Inflammatory macrophage (primary cell): ENCODE results near the gene DGKI.

Experiments
- DNase-seq, 2 donors: peaks; one replicate each; pipeline ENCODE4 v3.0.0-alpha.2; 2020 to 2022

Gene DGKI

DNA sequence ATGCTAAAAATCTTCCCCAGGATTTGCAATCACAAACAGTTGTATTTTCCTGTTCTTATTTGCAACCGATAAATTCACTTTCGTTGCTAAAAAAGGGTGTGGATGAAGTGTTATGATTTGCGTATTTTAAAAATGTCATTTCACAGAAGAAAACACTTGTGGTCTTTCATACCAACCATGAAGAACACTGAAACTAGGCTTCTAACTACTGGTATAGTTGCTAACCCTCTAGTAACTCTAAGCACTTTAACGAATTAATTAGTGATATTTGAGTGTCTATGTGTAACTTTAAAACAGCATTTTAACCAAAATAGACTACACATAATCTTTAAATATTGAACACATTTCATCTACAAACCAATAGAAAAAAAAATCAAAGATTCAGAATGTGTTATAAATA lies 315.1 kb downstream of the DGKI start:
- no peak for DNase-seq

DNA sequence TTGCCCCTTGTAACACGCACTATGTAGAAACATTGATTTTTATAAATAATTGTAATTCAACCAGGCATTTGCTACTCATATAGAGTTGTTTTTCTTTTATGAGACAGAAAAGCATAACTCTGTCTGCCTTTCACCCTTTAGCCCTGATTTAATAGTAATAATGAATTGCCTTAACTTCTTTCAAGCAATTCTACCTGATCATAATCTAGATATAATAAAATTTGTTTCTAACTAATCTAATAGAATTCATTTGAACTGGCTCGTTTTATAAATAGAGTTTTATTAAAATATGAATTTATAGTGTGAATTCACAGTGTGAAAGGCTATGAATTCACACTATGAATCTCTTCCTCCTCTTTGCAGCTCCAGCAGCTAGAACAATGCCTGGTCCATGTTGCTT lies 319.1 kb downstream of the DGKI start:
- no peak for DNase-seq

DNA sequence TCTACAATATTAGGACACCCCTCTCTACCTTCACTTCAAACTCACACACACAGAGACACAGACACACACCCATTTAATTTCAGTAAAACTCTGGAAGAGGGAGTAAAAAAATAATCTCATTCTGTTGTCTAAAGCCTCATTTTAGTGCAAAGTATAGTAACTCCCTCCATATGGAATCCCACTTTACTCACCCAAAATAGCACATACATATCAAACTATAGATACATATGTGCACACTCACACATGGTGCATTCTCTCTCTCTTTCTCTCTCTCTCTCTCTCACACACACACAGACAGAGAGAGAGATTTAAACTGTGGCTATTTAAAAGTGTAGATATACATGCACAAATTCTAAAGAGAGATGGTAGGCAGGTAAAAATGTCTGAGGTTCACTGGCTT lies 323.6 kb downstream of the DGKI start:
- no peak for DNase-seq

DNA sequence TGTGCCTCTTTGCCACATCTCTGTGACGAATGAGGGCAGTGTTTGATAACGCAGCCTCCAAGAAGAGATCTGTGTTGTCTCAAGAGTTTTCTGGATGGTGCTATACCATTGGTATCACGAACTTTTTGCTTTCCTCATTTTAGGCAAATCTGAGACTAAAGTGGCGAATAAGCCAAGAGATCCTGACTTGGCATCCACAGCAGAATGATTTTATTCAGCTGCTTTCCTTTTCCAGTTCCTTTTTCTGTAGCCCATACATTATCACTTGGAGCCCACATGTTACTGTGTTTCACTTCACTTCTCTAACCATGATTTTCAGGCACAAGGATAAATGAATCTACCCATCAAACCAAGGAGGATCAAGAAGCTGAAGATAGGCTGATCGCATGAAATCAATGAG lies 325.3 kb downstream of the DGKI start:
- no peak for DNase-seq

DNA sequence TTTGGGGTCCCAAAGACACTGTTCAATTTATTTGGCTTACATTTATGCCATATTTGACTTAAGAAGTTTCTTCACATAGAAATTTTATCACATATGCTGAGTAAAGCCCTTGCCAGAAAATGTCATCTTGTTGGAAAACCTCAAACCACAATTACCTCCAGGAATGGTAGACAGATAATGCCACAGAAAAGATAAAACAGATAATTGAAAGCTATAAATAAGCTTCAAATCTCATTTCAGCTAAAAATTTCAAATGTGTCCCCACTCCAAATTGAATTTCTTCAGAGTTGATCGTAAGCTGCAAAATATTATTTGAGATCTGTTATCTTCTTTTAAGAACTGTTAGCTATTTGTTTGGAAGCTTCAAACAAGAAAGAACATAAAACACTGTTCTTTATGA lies 326.8 kb downstream of the DGKI start:
- DNase-seq: no peak

DNA sequence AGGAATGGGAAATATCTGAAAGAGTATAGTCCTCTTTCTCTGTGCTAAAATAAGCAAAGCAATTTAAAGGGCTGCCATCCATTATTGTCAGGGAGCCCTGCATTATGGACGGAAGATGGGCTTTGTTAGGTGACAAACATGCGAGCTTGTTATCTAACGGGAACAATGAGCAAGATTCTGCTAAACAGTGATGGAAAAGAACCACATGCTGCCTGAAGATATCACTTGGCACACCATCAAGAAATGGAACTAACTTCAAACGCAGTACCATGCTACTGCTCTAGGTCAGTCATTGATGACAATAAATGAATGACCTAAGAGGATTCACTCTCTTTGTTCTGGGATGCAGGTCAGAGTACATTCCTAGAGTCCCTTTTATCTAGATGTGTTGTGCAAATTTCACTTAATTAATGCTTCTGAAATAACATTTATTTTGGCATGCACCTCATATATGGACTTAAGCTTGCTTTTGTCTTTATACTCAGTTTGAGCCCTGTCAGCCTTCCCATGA lies 327.5 kb downstream of the DGKI start:
- no peak for DNase-seq

DNA sequence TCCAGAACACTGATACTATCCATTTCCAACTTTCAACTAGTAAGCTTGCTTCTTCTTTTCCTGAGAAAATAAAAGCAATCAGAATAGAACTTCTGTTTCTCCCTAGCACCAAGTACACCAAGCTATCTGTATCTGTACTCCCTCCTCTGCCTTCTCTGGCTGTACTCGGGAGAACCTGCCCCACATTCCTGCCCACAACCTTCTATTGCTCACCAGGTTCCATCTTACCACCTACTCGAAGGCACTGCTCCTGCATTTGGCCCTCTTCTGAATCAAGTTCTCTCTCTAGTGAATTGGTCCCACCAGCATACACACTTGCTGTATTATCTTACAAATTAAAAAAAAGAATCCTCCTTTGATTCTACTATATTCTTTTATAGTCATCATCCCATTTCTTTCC lies 333.7 kb downstream of the DGKI start:
- DNase-seq: no peak

DNA sequence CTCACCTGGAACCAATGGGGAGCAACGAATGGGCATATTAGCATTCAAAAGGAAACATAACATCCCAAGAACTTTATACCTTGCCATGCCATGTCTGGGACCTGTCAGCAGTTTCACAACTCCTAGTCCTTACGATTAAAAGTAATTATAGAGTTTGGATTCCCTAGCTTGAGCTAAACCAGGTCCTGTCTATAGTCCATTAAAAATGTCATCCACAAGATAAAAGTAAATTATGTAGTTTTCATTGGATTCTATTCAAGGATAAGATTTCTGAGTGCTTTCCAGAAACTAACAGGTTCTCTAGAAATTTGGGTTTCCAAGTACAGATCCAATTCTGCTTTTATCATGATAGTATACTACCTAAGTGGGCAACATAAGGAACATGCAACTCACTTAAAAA lies 339.7 kb downstream of the DGKI start:
- DNase-seq: no peak

DNA sequence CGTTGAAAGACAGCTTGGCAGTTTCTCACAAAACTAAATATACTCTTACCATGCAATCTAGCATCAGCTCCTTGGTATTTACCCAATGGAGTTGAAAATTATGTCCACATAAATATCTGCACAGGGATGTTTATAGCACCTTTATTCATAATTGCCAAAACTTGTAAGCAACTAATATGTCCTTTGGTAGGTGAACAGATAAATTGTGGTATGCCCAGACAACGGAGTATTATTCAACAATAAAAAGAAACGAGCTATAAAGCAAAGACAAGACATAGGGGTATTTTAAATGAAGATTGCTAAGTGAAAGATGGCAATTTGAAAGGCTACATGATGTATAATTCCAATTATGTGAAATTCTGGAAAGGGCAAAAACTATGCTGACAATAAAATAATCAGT lies 340.7 kb downstream of the DGKI start:
- no peak for DNase-seq

DNA sequence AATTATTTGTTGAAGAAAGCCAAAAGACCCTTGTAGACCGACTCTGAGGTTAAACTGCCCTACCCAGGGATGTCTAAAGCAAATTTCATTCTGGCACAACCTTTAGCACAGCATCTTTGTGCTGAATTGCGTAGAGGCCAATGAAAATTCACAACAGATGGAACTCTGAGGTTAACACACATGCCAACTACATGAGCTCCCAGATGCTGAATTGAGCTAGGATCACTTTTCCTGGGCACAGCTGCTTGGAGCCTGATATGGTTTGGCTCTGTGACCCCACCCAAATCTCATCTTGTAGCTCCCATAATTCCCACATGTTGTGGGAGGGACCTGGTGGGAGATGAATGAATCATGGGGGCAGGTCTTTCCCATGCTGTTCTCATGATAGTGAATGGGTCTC lies 345.2 kb downstream of the DGKI start:
- DNase-seq: no peak

DNA sequence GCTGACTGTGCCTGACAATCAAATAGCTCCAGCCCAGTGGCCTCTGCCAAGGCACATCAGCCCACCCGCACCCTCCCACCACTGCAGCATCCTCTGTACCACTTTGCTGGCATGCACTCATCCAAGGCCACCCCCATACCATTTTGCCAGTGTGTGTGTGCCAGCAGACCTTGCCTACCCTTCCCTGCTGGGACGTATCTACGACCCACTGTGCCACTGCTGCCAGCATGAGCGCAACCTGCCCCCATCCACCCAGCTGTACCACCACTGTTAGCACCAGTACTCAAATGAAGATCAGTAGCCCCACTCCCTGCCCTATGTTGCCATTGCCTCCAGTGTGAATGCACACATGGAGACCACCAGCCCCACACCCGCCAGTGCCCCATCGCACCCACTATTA lies 353.9 kb downstream of the DGKI start:
- no peak for DNase-seq

DNA sequence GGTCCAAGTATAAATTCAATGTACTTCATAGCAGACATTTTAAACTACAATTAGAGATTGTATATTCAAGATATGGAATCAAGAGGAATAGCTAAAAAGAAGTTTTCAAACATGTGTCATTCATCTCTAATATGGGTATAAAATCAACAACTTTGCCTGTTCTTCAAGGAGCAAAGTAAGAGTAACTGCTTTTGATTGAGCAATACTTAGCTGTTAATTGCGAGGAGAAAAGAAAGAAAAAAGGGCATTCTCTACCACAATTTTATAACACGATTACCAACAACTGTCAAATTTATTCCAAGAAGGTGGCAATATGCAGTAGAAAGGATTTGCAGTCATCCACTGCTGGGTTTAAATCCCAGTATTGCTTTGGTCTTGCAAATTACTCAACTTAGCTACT lies 356.9 kb downstream of the DGKI start:
- DNase-seq: no peak

DNA sequence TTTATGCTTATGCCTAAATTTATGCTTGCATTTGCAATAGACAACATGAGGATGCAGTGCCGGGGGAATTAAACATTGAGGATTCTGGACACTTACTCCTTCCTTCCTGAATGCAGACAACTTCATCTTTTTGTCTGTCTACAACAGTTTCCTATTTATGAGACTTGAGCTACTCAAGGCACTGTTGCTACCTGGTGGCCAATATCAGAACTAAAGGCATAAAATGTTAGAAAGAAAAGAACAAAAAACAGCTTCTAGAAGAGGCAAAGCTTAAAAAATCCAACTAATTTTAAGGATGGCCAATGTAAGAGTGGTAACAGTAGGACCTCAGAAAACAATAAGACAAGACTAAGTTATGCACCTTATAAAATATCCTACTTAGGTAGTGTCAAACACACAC lies 358.7 kb downstream of the DGKI start:
- DNase-seq: no peak

DNA sequence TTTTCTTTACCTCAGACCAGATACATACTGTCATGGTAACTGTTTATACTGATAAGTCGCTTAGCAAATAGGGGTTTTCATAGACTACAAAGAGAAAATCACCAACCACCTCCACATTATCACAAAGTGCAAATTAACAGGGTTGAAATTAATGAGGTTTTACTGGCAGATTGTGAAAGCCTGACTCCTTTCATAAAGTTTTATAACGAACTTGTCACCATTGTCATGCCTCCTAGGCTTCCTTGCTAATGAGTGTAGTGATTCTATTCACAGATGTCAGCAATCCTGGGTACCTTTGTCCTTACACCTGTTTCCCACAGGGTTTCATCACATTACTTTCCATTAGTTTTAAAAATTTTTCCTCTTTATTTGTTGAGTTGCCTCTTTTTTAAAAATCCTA lies 361.0 kb downstream of the DGKI start:
- DNase-seq: no peak

DNA sequence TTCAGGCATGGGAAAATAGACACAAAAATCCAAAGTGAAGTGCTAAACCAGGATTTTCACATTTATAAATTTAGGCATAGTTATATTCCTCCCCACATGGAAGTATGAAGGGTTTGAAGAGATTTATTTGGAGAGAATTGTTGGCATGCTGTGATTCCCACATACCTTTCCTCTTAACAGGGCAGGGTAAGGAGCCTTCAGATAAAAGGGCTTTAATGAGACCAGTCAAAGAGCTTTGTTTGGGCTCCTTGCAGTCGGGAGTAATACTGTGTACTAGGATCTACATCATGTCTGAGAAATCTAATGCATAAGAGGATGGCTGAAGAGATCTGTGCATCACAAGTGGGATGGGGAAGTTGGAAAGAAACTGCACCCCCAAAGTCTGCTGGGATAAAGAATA lies 362.4 kb downstream of the DGKI start:
- no peak for DNase-seq

DNA sequence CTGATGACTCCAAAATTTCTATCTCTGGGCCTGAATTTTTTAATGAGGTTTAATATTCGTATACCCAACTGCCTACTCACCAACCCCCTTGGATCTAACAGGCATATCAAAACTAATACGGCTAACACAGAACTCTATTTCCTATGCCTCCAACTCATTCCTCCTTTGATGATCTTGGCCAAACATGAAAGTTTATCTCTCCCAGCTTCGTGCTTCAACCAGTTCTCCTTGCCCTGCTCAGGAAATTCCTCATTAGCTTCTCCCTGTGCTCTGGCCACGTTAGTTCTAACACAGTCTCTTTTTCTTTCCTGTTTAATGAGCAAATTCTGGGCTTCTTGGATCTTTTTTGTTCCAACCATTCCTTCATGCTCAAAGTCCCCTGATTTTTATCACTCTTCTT lies 364.3 kb downstream of the DGKI start:
- no peak for DNase-seq

DNA sequence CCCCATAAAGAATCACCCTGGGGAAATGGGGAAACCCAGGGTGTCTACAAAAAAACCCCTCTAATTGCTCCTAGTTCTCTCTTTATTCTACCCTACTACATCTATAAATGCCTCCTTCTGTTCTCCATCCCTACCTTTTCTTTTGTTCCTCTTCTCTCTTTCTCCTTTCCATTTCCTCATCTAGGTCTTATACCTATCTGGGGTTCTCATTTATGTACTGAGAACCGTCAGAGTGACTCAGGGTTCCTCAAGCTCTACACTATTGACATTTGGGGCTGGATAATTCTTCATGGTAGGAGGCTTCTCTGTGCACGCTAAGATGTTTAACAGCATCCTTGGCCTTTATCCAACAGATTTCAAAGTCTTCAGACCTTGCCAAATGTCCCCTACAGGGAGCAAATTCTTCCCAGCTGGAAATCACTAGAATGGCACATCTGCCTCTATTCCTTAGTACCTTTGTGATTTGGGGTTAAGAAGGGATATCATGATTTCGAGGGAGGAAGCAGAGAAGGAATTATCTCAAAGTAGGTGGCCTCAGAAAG lies 365.9 kb downstream of the DGKI start:
- DNase-seq: no peak

DNA sequence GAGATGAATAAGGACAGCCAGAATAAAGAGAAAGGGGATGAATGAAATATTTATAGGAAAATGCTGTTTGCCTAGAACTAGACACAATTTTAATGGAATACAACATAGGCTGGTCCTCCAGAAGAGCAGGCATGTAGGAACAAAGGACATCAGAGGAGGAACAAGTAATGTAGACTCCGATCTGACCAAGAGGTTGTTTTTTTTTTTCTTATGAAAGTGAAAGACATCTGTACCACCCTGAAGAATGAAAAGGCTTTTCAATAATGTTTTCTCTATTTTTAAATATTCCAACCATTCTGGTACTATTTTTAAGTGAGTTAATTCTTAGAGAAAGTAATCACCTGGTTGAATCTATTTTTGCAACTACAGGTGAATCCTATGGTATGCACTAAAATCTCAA lies 366.4 kb downstream of the DGKI start:
- DNase-seq: no peak

DNA sequence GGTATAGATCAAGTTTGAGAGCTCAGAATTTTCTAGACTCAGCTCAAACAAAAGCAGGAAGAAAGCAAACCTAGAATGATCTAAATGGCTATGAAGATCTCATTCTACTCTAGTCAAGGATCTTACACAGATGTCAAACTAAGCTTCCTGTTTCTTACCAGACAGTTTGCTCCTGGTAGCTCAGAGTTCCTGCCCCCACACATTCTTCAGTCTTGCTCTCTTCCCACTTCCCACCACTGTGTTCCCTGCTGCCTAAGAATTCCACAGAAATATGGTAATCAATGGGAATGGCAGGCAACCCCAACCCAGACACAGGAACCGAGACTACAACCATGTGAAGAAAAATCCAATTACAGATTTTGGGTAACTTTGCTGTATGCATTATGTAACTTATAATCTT lies 369.8 kb downstream of the DGKI start:
- DNase-seq: no peak

DNA sequence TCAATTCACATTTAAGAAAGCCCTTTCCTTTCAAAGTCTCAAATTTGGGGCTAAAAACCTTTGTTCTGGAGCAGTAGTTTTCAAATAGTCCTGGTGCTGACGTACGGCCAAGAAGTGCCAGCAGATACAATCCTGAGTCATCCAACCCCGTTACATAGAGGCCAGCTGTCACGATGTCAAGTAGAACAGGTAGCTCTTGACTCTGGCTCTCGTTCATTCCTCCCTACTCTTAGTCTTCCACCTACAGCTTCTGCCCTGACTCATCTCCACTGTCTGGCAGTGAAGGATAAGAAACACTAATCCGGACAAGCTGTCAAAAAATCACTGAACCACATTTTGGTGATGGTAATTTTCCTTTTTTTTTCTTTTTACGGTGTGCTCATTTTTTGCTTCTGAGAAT lies 370.8 kb downstream of the DGKI start:
- DNase-seq: no peak

DNA sequence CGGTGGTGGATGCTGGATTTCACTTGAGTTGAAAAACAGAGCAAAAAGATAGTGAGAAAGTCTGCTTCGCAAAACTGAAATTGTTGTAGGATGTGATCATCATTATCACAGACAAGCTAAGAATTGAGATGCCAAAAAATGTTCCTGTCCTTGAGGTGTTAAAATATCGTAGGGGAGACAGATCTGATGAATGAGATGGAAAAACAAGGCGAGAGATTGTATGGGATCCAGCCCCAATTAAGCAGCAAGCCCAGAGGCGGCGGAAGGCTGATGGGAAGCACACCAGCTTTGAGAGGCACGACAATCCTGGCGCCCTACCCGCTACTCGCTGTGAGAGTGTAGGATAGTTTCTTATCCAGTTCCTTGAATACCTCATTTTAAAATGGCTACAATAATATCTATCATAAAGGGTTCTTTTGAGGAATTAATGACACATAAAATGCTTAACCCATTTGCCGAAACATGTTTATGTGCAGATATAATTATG lies 372.2 kb downstream of the DGKI start:
- no peak for DNase-seq

DNA sequence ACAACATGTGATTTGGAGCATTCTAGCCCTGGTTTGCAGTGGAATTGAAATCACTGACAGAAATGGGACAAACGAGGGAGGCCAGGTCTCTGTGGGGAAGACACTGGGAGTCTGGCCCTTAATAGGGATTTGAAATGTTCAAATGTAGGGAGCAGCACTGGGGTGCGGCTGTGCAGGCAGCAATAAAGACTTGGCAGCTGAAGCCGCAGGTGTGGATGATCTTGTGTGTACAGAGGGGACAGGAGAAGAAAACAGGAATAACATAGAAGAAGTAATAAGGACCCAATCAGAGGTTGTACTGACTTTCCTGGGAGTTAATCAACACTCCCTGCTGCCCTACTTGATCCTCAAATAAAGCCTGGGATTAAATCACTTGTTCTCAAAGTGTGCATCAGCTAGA lies 375.6 kb downstream of the DGKI start:
- no peak for DNase-seq

DNA sequence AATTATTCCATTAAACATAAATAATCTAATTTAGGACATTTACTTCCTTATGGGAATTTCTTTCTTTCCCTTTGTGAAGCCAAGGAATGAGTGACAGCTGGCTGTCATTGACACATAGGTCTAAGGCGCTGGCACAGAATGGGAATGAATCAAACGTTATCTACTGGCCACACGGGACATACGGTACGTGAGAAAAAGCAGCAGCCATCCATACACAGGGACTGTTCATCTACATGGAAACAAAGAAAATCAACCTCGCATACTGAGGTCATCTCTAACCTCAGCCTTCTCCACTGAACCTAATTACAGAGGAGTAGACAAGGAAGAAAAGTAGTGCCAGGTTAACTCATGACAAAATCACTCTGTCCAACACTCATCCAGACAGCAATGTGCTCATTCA lies 376.9 kb downstream of the DGKI start:
- no peak for DNase-seq

DNA sequence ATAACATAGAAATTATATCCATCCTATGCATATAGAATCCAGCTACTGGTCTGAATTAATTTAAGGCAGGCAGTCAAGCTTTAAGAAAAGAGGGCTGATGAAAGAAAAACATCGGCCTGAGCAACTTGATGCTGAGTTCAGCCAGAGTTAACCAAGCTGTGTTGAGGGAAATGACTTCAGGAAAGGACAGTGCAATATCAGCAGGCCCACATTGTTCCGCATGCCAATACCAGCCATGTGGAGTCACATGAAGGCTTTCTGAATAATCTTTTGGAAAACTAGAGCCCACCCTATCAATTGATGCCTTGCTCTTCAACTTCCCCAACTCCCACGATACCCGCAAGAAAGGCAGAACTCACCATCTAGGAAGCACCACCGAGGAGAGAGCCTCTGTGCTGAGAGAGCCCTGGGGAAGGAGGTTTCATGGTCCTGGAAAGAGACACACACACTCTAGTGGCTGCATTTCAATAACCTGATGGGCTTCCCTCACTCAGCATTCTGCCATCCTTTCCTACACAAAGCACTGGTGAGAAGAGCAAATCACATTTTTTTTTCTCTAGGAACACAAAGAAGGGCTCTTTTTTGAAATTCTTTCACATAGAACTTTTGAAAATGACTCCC lies 377.5 kb downstream of the DGKI start:
- no peak for DNase-seq

DNA sequence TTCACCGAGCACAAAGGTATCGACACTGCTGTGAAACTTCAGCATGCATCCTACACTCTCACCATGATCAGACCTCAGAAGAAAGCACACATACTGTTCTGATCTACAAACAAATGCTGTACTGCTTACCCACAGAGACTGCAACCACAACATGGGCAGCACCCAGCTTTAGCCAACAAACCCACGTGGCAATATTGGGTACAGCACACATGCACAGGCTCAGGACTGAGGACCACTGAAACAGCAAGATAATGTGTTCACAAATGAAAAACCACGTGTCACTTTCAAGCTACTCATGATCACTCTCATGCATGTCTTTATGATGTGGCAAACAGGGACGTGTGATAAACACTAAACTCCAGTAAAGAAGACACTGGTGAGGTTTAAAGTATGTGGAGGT lies 383.9 kb downstream of the DGKI start:
- no peak for DNase-seq
